HG03025 (cell line): ENCODE results near the gene TM9SF1.
"Not testable (repeated sequence)": the region's sequence is repeated elsewhere in the genome, so short reads cannot be mapped to it uniquely, and the experiment has no call there.

Experiments used
- ATAC-seq: cut with Tn5 transposase; IDR thresholded peaks from one replicate; pipeline ENCODE4 v1.9.1; 2021; ENCODE audit warnings: mild to moderate bottlenecking, moderate library complexity; ENCODE audit not compliant: unreplicated experiment, low FRiP score

TM9SF1 gene

GRCh38 chr14:24228902-24229301 lies 33.7 kb upstream of the TM9SF1 start:
- no peak for ATAC-seq

DNA sequence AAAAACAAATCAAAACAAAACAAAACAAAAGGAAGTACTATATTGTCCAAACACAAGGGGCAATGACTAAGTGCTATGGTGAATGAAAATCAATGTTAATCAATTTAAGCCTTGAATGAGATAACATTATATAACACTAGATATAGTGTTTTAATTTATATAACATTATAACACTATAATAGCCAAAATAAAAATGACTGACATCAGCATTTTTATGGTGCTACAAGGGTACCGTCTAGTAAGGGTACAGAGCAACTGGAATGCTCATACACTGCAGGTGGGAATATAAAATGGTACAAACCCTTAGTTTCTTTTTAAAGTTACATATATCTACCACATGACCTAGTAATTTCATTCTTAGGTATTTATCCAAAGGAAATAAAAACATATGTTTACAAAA lies 31.2 kb upstream of the TM9SF1 start:
- no peak for ATAC-seq

- ATAC-seq: no peak
Observed at GRCh38 chr14:24224618-24225071, 29.4 kb upstream of the TM9SF1 start.

GRCh38 chr14:24222987-24223386 lies 27.7 kb upstream of the TM9SF1 start:
- not testable (repeated sequence) for ATAC-seq

- ATAC-seq: no peak
Observed at GRCh38 chr14:24219521-24219920, 24.3 kb upstream of the TM9SF1 start.

- ATAC-seq: no peak
Observed at GRCh38 chr14:24219080-24219479, 23.8 kb upstream of the TM9SF1 start.

DNA sequence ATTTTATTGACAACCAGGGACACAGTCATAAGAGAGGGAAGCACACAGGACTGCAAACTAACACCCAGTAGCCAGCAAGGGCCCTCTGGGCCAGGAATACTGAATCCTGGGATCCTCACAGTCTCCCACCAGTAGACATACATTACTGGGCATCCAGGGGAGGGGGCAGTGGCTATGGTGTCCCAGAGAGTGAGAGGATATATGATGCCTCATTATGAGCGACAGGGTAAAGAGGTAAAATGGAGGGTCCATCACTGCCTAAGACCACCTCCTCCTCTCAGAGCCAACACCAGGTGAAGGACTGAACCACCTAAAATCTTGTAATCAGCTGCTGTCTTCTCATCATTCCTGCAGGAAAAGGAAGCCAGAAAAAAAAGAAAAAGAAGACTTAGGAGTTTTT lies 21.6 kb upstream of the TM9SF1 start:
- not testable (repeated sequence) for ATAC-seq

DNA sequence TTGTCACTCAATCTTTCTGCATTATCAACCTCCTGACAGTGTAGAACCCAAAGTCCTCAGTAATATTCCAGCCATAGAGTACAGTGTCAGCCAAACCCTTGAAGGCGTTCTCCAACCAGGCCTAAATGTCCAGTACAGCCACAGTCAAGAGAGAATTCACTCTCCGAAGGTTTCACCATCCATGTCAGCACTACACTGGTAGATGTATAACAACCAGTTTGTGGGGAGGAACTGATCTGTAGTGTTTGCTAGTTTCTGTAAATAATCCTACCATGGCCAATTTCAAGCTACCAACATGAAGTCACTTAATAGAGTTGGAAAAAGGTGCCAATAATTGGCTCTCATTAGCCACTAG lies 21.1 kb upstream of the TM9SF1 start:
- no peak for ATAC-seq

DNA sequence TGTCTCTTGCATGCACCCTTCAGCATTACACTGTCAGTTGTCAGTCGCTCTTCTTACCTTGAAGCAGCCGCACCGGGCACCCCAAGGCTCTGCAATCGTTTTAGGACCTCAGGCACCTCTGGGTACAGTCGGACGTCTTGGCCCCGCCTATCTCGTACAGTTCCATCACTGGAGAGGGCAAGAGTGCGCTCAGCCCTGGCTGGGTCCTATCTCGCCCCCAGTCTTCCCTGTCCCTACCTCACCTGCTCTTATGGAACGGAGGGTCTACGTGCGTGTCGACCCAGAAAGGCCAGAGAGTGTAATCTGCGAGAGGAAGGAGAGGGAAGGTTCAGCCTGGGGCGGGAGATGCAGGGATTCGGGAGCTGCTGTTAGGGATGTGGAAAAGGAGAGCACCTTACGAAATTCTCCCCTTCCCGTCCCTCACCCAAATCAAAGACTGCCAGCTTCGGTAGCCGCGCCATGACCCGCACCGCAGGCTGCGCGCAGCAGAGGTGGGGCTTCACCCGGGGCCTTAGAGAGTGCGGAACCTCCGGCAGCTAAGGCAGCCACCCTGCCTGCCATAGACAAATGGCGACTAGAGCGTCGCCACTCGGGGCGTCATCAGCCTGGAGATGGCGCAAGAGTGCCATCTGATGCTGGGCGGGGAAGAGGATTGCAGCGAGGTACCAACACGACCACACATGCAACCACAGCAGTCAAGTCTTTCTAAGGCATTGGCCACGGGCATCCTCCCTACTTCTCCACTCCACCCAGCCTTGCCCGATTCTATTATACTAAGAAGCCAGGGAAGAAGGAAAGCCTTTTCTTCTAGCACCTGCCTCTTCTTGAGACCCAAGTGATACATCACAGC lies 20.5 kb upstream of the TM9SF1 start, which contains the start of gene MDP1:
Gene MDP1, minus strand, starts transcription at position 572 of the 850 bp plus-strand sequence. Its CDS starts 111 bp downstream, at position 461.
- peak; percentile 52 for ATAC-seq

- ATAC-seq: no peak
Observed at GRCh38 chr14:24213866-24214662, 18.8 kb upstream of the TM9SF1 start.

- peak; percentile 78 for ATAC-seq
Observed at GRCh38 chr14:24212924-24213865, 18.0 kb upstream of the TM9SF1 start, which contains the start of gene CHMP4A. TSS of gene CHMP4A (minus strand) at chr14:24213488. CDS start at chr14:24213439, 49 bp downstream.

DNA sequence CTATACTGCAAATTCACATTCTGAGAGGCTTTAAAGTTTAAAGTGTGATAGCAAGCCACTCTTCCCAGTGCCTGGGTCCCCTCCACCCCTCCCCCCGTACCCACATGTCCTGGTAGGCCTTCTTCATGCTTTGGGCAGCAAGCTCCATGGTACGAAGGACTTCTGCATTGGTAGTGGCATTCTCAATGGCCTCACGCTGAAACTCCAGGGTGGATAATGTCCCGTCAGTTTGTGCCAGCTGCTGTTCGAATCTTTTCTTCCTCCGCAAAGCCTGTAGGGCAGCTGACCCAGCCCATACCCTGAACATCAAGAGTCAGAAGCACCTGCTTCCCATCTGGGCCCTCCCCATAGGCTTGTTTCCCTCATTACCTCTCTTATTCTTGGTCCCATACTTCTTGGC lies 16.1 kb upstream of the TM9SF1 start:
- no peak for ATAC-seq

- ATAC-seq: no peak
Observed at GRCh38 chr14:24207625-24208024, 12.4 kb upstream of the TM9SF1 start.

- ATAC-seq: no peak
Observed at GRCh38 chr14:24207104-24207551, 11.9 kb upstream of the TM9SF1 start.

- no peak for ATAC-seq
Observed at GRCh38 chr14:24206260-24207103, 11.2 kb upstream of the TM9SF1 start.

DNA sequence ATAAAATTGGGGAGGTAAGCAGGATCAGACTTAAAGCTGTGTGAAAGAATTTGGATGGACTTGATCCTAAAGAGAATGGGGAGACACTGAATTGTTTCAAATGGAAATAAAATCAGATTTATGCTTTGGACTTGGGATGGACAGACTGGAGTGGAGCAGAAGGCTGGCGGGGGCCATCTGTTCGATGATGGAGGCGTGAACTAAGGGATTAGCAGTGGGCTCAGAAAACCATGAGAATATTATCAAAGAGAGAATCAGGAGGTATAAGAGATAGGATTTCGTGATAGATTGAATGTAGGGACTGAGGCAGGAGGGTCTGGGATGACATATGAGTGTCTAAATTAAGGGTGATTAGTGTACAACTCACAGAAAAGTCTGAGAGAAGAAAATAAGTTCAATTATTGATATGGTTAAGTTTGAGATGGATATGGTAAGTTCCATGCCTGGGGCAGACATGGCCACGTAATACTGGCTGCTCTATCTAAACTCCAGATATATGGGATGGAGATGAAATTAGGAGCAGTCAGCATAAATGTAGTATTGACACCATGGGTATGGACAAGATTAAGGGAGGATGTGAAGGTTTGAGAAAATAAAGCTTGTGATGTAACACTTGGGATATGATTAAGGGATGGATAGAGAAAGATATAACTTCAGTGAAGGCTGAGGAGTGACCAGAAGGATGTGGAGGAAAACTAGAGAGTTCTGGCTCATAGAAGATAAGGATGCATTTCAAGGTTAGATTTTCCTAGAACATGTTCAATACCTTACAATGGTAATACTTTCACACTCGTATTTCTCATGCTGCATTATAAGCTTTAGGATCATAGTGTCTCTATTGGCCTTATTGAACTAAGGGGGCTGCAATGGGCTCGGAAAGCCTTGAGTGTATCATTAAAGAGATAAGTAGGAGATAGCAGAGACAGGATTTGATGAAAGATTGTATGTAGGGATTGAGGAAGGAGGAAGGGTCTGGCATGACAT lies 9.2 kb upstream of the TM9SF1 start:
- no peak for ATAC-seq

- not testable (repeated sequence) for ATAC-seq
Observed at GRCh38 chr14:24203249-24203886, 8.1 kb upstream of the TM9SF1 start.

DNA sequence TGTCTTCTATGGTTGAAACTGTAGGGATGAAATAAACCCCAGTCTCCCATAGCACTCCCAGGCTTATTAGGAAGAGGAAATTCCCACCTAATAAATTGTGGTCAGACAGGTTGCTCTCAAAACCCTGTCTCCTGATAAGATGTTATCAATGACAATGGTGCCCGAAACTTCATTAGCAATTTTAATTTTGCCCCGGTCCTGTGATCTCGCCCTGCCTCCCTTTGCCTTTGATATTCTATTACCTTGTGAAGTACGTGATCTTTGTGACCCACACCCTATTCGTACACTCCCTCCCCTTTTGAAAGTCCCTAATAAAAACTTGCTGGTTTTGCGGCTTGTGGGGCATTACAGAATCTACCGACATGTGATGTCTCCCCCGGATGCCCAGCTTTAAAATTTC lies 7.3 kb upstream of the TM9SF1 start:
- ATAC-seq: not testable (repeated sequence)
